CD14-positive monocyte (primary cell): ENCODE measurements around the gene PPIL4. TPM values are rescaled to one million over a fixed set of nuclear protein-coding genes. Genes with fewer than 3 reads are reported as not detected.

ENCODE experiments used
- DNase-seq, 3 donors: peaks; one replicate each; pipeline ENCODE4 v3.0.0-alpha.2; 2011 to 2022
- H2AFZ ChIP-seq: 2 replicates; pipeline ENCODE4 v1.6.0; 2012; ENCODE audit warnings: mild to moderate bottlenecking, low read depth, low read length, inconsistent platforms; ENCODE audit not compliant: insufficient read depth, poor library complexity, severe bottlenecking
- H3K27ac ChIP-seq, 2 donors: 1 replicate in 1 of 2; 2 replicates in 1 of 2; pipeline ENCODE4 v1.5.1; 2012 to 2013; ENCODE audit warnings: low read length in 2 of 2, control low read depth in 1 of 2, inconsistent platforms in 1 of 2, low read depth in 1 of 2, mild to moderate bottlenecking in 1 of 2
- H3K27me3 ChIP-seq, 2 donors: one replicate each; pipeline versions ENCODE4 v1.6.0 to v1.6.1; 2011 to 2013; ENCODE audit warnings: low read length in 2 of 2; ENCODE audit not compliant: control insufficient read depth in 2 of 2, insufficient read depth in 2 of 2
- H3K36me3 ChIP-seq, 2 donors: replicated peaks in 1 of 2; 1 replicate in 1 of 2; 2 replicates in 1 of 2; pipeline versions ENCODE4 v1.5.1 to v1.6.1; 2012 to 2013; ENCODE audit warnings: low read length in 2 of 2, control low read depth in 1 of 2, inconsistent platforms in 1 of 2, mild to moderate bottlenecking in 1 of 2; ENCODE audit not compliant: insufficient read depth in 2 of 2, control insufficient read depth in 1 of 2
- H3K4me1 ChIP-seq, 2 donors: 1 replicate in 1 of 2; 2 replicates in 1 of 2; pipeline versions ENCODE4 v1.5.1 to v1.6.1; 2012 to 2013; ENCODE audit warnings: low read length in 2 of 2, control low read depth in 1 of 2, inconsistent platforms in 1 of 2, mild to moderate bottlenecking in 1 of 2, moderate library complexity in 1 of 2; ENCODE audit not compliant: insufficient read depth in 2 of 2, control insufficient read depth in 1 of 2
- H3K4me2 ChIP-seq: replicated peaks from 2 replicates; pipeline ENCODE3; 2012; ENCODE audit warnings: low read length, moderate library complexity, mild to moderate bottlenecking; ENCODE audit not compliant: poor library complexity, severe bottlenecking; ENCODE audit errors: extremely low read depth
- H3K4me3 ChIP-seq, 3 experiments: fragments of 200-600 bp in 1 of 3; sonication (generic) in 1 of 3; replicated peaks in 1 of 3; 1 replicate in 2 of 3; 2 replicates in 1 of 3; pipeline ENCODE4 v1.5.1; 2011 to 2013; ENCODE audit warnings: low read length in 3 of 3, mild to moderate bottlenecking in 3 of 3, control low read depth in 2 of 3, low read depth in 2 of 3, inconsistent platforms in 1 of 3, moderate library complexity in 1 of 3
- H3K79me2 ChIP-seq: 2 replicates; pipeline ENCODE4 v1.6.0; 2012; ENCODE audit warnings: mild to moderate bottlenecking, control low read depth, inconsistent platforms, low read length, moderate library complexity; ENCODE audit not compliant: insufficient read depth
- H3K9ac ChIP-seq: 2 replicates; pipeline ENCODE4 v1.6.0; 2017; ENCODE audit warnings: low read length, mild to moderate bottlenecking; ENCODE audit not compliant: insufficient read depth, poor library complexity, severe bottlenecking
- H3K9me3 ChIP-seq, 2 donors: replicated peaks in 1 of 2; 1 replicate in 1 of 2; 2 replicates in 1 of 2; pipeline versions ENCODE4 v1.5.1 to v1.6.1; 2012 to 2013; ENCODE audit warnings: low read length in 2 of 2, control low read depth in 1 of 2; ENCODE audit not compliant: control insufficient read depth in 1 of 2, insufficient read depth in 1 of 2
- H4K20me1 ChIP-seq: 2 replicates; pipeline ENCODE4 v1.6.0; 2012; ENCODE audit warnings: mild to moderate bottlenecking, low read length, control low read depth, moderate library complexity; ENCODE audit not compliant: insufficient read depth
- H3K27ac Mint-ChIP-seq, 7 donors: one replicate each; pipeline ENCODE4 v1.8.0; 2020; ENCODE audit warnings: mild to moderate bottlenecking in 7 of 7, mixed read lengths in 7 of 7, moderate library complexity in 6 of 7, inconsistent platforms in 2 of 7
- H3K27me3 Mint-ChIP-seq, 3 donors: one replicate each; pipeline ENCODE4 v1.8.0; 2021 to 2022; ENCODE audit warnings: low read depth in 3 of 3, mild to moderate bottlenecking in 3 of 3, mixed read lengths in 3 of 3, moderate library complexity in 3 of 3, inconsistent platforms in 1 of 3
- H3K36me3 Mint-ChIP-seq, 2 donors: one replicate each; pipeline ENCODE4 v1.8.0; 2020; ENCODE audit warnings: mixed read lengths in 2 of 2, inconsistent platforms in 1 of 2, mild to moderate bottlenecking in 1 of 2
- H3K4me1 Mint-ChIP-seq: one replicate; pipeline ENCODE4 v1.8.0; 2020; ENCODE audit warnings: mild to moderate bottlenecking, mixed read lengths
- H3K4me3 Mint-ChIP-seq, 2 donors: one replicate each; pipeline ENCODE4 v1.8.0; 2020; ENCODE audit warnings: mild to moderate bottlenecking in 2 of 2, mixed read lengths in 2 of 2, moderate library complexity in 1 of 2
- H3K9me3 Mint-ChIP-seq, 7 donors: one replicate each; pipeline ENCODE4 v1.8.0; 2020 to 2022; ENCODE audit warnings: mixed read lengths in 7 of 7, mild to moderate bottlenecking in 6 of 7, moderate library complexity in 6 of 7, inconsistent platforms in 2 of 7
- CTCF ChIP-seq: fragments of 200-600 bp; IDR thresholded peaks from one replicate; pipeline ENCODE4 v1.8.0; 2022; ENCODE audit warnings: antibody characterized with exemption, mild to moderate bottlenecking
- WGBS: methylation state at CpG from one replicate; pipeline ENCODE4 v1.1.5; 2013; ENCODE audit warnings: missing lambda C conversion rate; ENCODE audit not compliant: insufficient coverage; 5-methylcytosine and 5-hydroxymethylcytosine counted together
- intact Hi-C, 2 donors: fragments of 100-400 bp; cut with micrococcal nuclease; formaldehyde crosslinking; loops; one replicate each; pipeline versions ENCODE4 v1.15.0 to v1.15.1; 2023
- polyA plus RNA-seq, 3 donors: library from polyadenylated mRNA; depleted of rRNA in 1 of 3; unstranded in 2 of 3; stranded (reverse) in 1 of 3; fragments of 300-500 nt in 2 of 3; fragments of >200 nt in 1 of 3; fragmentation: Illumina TruSeq in 2 of 3; gene quantifications; 1 replicate in 2 of 3; 2 replicates in 1 of 3; pipeline ENCODE4 v1.2.3, GENCODE V29; 2012 to 2021

PPIL4 gene
- polyA plus RNA-seq, 3 donors, result 3.5 to 9.2 (median 4.4) TPM

GRCh38 chr6:149493761-149494320 is 52.0 kb downstream of the PPIL4 start:
- H3K27ac ChIP-seq, result no peak overlapping the region
- H3K27me3 ChIP-seq, result no peaks in the 10 kb centered on the region
- H3K4me2 ChIP-seq, result no peak overlapping the region
- Mint-ChIP-seq H3K4me1 (peaks cover 14% of the 10 kb centered on the region), H3K9me3 (no peaks in the 10 kb centered on the region), H3K4me3 (no peak overlapping the region), H3K27ac (peak overlapping the region in 2 of 7 donors; percentile 44 to 66), H3K36me3 (peaks cover 2 to 8% of the 10 kb centered on the region in 2 donors), H3K27me3 (peaks cover 0 to 1% (median 0%) of the 10 kb centered on the region in 3 donors)
- 71% methylated on average over 4 of the region's 7 CpGs for WGBS
- DNase-seq, result no peak
- no peak for TF ChIP-seq CTCF
- intact Hi-C loops, result no loop called here
- H3K79me2 ChIP-seq, result no peaks in the 10 kb centered on the region
- no peak overlapping the region for H2AFZ ChIP-seq
- H3K36me3 ChIP-seq, result peaks cover 0 to 4% of the 10 kb centered on the region in 2 donors
- no peaks in the 10 kb centered on the region for H3K9me3 ChIP-seq
- H3K9ac ChIP-seq, result no peak overlapping the region
- no peaks in the 10 kb centered on the region for H4K20me1 ChIP-seq
- no peak overlapping the region for H3K4me3 ChIP-seq
- H3K4me1 ChIP-seq, result no peaks in the 10 kb centered on the region

- Histone ChIP-seq H3K27ac (no peak overlapping the region), H3K27me3 (no peaks in the 10 kb centered on the region), H3K4me1 (no peaks in the 10 kb centered on the region), H2AFZ (no peak overlapping the region), H3K4me3 (no peak overlapping the region), H3K9ac (no peak overlapping the region), H3K4me2 (no peak overlapping the region), H3K79me2 (no peaks in the 10 kb centered on the region), H3K9me3 (no peaks in the 10 kb centered on the region), H4K20me1 (no peaks in the 10 kb centered on the region), H3K36me3 (peaks cover 0 to 4% of the 10 kb centered on the region in 2 donors)
- no peak for TF ChIP-seq CTCF
- Mint-ChIP-seq H3K4me3 (no peak overlapping the region), H3K27ac (no peak overlapping the region), H3K4me1 (peaks cover 19% of the 10 kb centered on the region), H3K36me3 (peaks cover 2 to 8% of the 10 kb centered on the region in 2 donors), H3K9me3 (no peaks in the 10 kb centered on the region), H3K27me3 (peaks cover 0 to 2% (median 1%) of the 10 kb centered on the region in 3 donors)
- no peak for DNase-seq
- intact Hi-C loops, result no loop called here
- 90% methylated on average over 1 of the region's 4 CpGs for WGBS
Observed at GRCh38 chr6:149492798-149493343, 53.0 kb downstream of the PPIL4 start.
